HT-29 (cell line): ENCODE data around the gene NSUN5. TPM values are rescaled to one million over a fixed set of nuclear protein-coding genes. Genes with fewer than 3 reads are reported as not detected.
A peak's percentile ranks its signal among the peaks of the same experiment; 100 is the strongest.
"Not testable (repeated sequence)": the region's sequence is repeated elsewhere in the genome, so short reads cannot be mapped to it uniquely, and the experiment has no call there.

Source experiments
- DNase-seq: peaks from one replicate; pipeline ENCODE4 v3.0.0-alpha.2; 2015; ENCODE audit warnings: low spot score
- total RNA-seq: library from RNA; depleted of rRNA; stranded (reverse); fragments of >200 nt; shearing (Covaris generic); gene quantifications from 2 replicates; pipeline ENCODE4 v1.2.3, GENCODE V29; 2014; rRNA removed

The NSUN5 gene
- total RNA-seq = 72.1 and 87.4 TPM in 2 replicates

DNA sequence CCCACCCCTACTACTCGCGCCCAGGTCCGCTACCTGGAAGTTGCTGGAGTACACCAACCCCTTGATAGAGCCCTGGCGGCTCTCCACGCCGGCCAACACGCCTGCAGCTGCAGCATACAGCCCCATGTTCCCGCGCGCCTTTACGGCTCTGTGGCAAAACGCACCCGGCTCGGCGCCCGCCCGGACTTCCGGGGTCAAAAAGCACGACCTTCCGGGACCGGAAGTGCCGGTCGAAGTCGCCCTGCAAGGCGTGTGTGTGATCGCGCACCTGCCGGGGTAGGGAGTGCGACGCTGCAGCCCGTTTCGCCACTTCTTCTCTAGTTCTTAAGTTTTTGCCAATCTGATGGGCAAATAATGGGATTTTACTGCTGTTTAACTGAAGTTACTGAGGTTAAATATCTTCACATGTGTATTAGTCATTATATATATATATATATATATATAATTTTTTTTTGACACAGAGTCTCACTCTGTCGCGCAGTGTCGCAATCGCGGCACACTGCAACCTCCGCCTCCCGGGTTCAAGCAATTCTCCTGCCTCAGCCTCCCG, at the start of gene NSUN5:
Gene NSUN5 (minus strand): TSS at position 162 of the 550 bp plus-strand sequence. CDS start 36 bp downstream, at position 126.
- peak; percentile 91 for DNase-seq

GRCh38 chr7:73356159-73356558, 47.5 kb upstream of the NSUN5 start:
- no peak for DNase-seq

DNA sequence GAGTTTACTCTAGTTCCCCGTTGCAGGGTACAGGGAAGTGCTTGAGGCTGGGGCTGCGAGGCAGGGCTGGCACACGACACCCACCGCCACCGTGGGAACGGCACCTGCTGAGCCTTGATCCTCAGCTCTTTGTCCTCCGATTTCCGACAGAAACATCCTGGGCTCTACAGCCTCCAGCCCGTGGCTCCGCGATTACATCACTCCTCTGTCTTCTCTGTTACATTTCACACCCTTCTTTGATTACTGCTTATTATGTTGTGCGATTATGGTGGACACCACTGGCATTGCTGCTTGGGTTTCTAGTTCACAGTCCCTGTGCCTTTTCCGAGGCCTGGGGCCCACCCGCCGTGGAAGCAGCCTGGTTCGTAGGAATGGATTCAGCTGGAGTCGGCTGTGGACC, 46.2 kb upstream of the NSUN5 start:
- DNase-seq = no peak

GRCh38 chr7:73354196-73354595, 45.6 kb upstream of the NSUN5 start:
- no peak for DNase-seq

GRCh38 chr7:73353243-73353642, 44.6 kb upstream of the NSUN5 start:
- DNase-seq = no peak

DNA sequence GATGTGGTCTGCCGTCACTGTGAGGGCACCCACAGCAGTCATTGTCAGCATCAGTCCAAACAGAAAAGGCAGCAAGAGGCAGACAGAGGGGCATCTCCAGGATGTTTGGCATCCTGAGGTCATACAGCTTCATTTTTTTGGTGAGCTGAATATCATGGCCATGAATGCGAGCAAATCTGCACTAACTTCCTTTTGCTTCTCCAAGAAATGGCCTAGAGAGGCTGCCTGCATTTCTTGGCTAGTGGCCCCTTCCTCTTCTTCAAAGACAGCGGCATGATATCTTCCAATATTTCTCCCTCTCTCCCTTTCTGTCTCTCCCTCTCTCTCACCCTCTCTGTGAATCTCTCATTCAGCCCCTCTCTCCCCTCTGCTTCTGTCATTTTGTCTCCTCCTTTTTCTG, 44.2 kb upstream of the NSUN5 start:
- DNase-seq = no peak

DNA sequence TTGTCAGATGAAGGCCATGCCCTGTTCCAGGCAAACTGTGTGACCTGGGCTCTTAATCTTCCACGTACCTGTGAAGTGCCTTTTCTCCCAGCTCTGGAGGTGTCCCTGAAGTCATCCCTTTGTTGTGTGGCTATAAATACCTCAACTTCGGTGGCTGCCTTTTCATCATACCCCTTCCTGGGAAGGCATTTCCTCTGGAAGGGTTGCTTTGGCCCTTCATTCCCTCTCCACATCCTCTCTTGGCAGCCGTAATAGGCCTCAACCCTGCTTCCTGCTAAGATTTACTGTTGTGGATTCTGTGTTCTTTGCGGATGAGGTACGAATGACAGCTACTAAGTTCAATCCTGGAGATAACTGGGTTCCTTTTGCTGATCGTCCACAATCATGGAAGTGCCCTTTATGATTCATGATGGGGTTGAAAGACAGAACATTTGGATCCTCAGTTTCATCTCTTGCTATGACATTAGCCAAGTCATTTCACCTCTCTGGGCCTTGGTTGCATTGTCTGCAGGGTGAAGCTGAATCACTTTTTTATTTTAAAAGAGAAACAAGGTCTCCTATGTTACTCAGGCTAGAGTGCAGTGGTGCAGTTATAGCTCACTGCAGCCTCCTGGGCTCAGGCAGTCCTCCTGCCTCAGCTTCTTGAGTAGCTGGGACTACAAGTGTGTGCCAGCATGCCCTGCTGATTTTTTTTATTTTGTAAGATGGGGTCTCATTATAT, 43.0 kb upstream of the NSUN5 start:
- DNase-seq = no peak

DNA sequence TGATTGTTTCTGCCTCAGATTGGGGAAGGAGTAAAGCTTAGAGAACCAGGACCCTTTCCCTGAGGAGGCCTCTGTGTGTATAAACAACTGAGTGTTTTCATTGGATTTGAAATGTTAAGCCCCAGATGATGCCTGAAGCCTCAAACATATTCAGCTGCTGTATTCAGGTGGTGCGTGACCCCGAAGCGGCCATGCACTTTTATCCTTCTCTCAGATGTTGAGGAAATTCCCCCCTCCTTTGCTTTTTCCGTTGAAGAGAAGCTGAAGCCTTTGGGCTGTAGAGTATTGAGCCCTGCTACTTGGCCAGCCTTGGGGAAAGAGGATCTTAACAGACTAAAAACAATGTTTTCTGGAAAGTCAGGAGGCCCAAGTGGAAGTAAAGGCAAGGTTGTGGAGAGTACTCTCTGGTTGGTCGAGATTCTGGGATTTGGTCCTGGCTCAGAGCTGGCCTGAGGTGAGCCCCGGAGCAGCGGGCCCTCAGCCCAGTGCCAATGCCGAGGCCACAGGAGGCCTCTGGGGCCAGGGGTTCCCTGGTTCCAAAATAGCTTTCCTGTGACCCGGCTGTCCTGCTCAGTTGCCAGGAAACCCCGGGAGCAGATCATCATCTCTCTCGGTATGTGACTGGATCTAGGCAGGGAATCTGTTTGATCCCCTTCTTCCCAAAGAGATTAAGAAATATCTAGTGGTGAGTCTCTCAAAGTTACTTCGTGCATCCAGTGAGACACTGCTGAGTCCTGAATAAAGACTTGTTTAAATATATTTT, 41.9 kb upstream of the NSUN5 start:
- DNase-seq = no peak

GRCh38 chr7:73349763-73350162, 41.1 kb upstream of the NSUN5 start:
- DNase-seq = no peak

- no peak for DNase-seq
Measured at GRCh38 chr7:73345951-73346350, 37.3 kb upstream of the NSUN5 start.

DNA sequence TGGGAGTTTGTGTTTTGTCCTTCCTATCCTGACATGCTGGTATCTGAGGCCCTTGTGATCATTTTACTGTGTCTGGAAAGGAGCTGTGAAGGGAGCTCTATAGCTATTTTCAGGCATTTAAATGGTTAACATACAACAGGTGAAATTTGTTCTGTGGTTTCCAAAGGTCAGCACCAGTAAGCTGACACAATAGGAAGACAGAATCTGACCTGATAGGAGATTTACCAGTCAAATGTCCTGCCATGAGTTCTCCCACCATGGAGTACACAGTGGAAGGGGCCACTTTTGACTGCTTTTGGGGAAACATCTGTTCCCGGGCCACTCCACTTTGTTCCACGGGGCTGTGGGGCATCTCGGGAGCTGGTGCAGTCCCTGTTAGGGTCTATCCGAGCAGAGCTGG, 36.9 kb upstream of the NSUN5 start:
- DNase-seq = no peak

DNA sequence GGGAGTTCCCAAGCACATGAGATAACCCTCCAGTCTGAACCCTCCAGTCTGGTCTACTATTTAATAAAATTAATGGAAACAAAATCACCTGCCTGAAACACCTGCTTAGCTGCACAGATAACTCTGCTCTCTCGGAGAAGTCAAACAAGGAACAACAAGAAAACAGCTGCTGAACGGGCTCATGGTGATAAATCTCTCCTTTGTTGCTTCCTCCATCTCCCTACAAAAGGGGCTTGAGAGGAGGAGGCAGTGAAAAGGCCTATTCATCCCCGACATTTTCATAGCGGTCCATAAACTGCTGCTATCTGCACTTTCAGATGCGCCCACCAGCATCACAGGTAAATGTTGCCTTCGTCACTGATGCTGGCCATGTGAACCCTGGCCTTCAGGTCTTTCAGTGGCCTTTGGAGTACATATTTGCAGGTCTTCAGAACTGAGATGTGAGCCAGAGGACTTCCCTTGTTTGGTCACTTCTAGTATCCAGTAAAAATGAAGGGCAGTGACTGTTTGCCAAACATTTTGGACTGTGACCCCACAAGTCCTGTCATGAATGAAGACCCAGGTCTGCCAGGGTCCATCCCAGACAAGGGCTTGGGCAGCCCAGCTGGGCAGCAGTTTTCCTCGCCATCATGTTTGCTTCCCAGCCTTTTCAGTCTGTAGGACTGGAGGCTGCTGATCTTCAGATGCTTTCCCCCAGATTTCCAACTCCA, 35.2 kb upstream of the NSUN5 start:
- no peak for DNase-seq

DNA sequence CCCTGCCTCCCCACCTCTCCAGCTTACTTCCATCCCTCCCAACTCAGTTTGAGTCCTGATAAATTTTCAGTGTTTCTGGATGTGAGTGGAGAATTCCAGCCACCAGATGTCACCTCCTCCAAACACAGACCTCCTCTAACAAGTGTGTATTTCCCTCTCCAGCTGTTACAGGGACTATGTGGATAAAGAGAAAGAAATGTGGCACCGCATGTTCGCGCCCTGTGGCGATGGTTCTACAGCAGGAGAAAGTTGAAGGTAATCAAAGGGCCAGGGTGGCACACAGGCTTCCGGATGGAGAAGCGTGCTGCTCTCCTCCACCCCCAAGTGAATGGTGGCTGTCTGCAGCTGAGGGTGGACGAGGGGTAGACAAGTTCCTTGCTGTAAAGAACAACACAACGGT, 34.0 kb upstream of the NSUN5 start:
- DNase-seq = peak; percentile 41

GRCh38 chr7:73341877-73342276, 33.3 kb upstream of the NSUN5 start:
- DNase-seq = no peak

GRCh38 chr7:73340514-73340913, 31.9 kb upstream of the NSUN5 start:
- no peak for DNase-seq

- no peak for DNase-seq
Measured at GRCh38 chr7:73338321-73338720, 29.7 kb upstream of the NSUN5 start.

- DNase-seq = no peak
Measured at GRCh38 chr7:73332447-73332846, 23.8 kb upstream of the NSUN5 start.

DNA sequence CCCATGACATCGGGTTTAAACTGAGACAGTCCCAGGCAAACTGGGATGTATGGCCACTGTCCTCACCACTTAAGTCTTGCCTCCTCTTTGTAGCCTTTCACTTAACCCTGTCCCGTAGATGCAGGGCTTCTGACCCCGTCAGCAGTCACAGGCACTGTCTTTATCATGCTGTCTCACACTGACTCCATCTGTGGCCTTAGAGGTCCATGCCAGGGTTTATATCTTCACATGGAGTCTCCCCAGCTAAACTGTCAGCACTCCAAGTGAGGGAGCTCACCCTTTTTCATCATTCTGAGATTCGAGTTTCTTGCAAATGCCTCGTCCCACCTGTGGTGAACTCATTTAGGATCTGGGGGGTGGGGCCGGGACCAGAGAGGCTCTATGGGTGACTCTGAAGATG, 22.1 kb upstream of the NSUN5 start:
- DNase-seq = no peak

DNA sequence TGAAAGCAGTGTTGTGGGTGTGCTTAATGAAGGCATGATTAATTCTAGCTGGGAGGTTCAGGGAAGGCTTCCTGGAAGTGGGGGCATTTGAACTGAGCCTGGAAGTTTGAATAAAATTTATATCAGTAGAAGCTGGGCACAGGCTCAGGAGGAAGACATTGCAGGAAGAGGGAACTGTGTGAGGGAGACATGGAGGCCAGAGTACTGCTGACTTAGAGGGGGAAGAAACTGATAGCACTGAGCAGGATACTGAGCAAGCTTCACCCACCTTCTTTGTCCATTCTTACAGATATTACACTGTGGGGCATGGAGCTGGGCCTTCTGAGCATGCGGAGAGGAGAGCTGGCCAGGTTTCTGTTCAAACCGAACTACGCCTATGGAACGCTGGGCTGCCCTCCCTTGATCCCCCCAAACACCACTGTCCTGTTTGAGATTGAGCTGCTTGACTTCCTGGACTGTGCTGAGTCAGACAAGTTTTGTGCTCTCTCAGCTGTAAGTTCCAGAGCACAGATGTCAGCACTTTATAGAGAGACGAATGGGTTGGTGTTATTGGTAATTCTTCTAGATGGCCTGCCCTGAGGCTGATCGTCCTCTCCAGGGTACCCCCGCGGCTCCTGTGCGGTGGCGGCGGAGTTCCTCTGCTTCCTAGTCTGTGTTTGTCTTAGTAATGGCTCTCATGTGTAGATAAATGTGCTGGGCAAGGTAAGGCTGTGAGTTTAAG, 21.4 kb upstream of the NSUN5 start:
- no peak for DNase-seq

DNA sequence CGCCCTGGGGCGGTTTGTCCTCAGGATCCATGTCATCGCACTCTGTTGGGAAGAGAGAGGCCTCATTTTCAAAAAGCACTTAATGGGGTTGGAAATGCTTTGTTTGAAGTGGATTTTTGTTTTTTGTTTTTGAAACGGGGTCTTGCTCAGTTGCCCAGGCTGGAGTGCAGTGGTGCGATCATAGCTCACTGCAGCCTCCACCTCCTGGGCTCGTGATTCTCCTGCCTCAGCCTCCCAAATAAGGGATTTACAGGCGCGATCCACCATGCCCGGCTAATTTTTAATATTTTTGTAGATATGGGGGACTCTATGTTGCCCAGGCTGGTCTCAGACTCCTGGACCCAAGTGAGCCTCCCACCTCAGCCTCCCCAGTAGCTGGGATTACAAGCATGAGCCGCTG, 20.1 kb upstream of the NSUN5 start:
- no peak for DNase-seq

GRCh38 chr7:73327922-73328321, 19.3 kb upstream of the NSUN5 start, which contains the start of the genes FKBP6 and TRIM50:
Gene FKBP6, plus strand, starts transcription at chr7:73328161. Its CDS starts 268 bp downstream, at chr7:73328429.
Gene TRIM50, minus strand, starts transcription at chr7:73328082. Its CDS starts 3,295 bp downstream, at chr7:73324787.
- not testable (repeated sequence) for DNase-seq
